NCI-H1417 (cell line): ENCODE data around the gene TTC9B.
"Not testable (repeated sequence)": the region's sequence is repeated elsewhere in the genome, so short reads cannot be mapped to it uniquely, and the experiment has no call there.

Source experiments
- DNase-seq, 3 experiments: peaks; one replicate each; lab custom pipeline; 2025; lab: John Stamatoyannopoulos, UW

The TTC9B gene

GRCh38 chr19:40170303-40170989 is 47.7 kb downstream of the TTC9B start:
- DNase-seq: not testable (repeated sequence)

GRCh38 chr19:40169482-40170302 is 48.5 kb downstream of the TTC9B start:
- DNase-seq: not testable (repeated sequence)
